Measurements from ENCODE around the gene RGS17.

DNA sequence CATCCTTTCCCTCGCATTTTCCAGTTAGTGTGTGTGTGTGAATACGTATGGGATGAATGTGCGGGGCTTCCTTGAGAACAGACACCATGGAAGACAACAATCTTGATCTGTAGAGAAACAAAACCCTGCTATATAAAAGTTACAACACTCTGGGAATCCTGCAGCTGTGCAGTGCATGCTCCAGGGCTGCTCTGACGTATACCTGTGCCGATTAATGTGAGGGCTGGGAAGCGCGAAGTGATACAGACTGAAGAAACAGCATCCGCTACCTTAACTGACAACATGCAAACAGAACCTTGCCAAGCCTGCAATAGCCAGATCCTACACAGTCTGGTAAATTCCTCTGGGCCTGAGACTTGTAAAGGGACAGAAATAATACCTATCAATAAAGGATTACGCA, 96.9 kb downstream of the RGS17 start:
- TF ChIP-seq, protein P1, sequence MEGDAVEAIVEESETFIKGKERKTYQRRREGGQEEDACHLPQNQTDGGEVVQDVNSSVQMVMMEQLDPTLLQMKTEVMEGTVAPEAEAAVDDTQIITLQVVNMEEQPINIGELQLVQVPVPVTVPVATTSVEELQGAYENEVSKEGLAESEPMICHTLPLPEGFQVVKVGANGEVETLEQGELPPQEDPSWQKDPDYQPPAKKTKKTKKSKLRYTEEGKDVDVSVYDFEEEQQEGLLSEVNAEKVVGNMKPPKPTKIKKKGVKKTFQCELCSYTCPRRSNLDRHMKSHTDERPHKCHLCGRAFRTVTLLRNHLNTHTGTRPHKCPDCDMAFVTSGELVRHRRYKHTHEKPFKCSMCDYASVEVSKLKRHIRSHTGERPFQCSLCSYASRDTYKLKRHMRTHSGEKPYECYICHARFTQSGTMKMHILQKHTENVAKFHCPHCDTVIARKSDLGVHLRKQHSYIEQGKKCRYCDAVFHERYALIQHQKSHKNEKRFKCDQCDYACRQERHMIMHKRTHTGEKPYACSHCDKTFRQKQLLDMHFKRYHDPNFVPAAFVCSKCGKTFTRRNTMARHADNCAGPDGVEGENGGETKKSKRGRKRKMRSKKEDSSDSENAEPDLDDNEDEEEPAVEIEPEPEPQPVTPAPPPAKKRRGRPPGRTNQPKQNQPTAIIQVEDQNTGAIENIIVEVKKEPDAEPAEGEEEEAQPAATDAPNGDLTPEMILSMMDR (IDR thresholded peaks at IDR 0.05; ENCODE audit: low read depth, low read length) = no peak
- TF ChIP-seq EZH2phosphoT487 (IDR thresholded peaks at IDR 0.05; ENCODE audit: low read depth) = no peak
